ENCODE measurements around the gene PAX5. TPM values are rescaled to one million over a fixed set of nuclear protein-coding genes. Genes with fewer than 3 reads are reported as not detected.

Gene PAX5
- total RNA-seq, 4 donors from 2014 or later = 0.95 to 61.9 (median 3.6) TPM; not detected in 1

DNA sequence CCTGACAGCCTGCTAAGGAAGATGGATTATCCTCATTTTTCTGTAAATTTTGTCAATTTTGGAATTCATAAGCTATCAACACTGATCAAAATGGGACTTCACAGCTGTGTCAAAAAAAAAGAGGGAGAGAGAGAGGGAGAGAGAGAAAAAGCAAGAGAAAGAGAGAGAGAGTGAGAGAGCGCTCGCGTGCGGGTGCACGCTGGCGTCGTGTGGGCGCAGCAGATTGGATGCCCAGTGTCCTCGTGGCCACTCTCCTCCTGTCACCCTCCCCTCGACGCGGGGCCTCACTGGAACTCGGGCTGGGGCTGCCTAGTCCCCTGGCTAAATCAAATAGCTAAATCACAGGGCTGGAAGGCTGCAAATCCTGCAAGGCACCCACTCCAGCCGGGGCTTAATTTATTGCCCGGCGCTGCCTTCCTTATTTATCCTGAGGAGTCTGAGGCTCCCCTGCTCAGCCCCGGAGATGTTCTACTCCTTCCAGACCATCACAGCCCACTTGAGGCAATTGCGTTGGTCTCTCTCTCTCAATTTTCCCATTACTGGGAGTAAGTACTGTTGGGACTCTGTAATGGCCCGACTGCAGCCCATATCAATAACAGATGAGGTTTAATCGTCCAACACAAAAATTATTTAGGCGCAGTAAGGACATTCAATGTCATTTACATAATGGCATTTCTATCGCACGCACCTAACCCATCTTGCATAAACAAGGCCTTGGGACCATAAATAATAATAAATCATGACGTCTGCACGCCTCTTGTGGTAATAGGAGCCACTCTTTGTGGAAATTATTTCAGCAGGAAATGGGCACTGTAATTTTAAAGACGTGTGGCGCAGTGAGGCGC, 94.2 kb downstream of the PAX5 start:
- no peak for TF ChIP-seq POLR2A (IDR thresholded peaks at IDR 0.05)
- TF ChIP-seq, protein P1, sequence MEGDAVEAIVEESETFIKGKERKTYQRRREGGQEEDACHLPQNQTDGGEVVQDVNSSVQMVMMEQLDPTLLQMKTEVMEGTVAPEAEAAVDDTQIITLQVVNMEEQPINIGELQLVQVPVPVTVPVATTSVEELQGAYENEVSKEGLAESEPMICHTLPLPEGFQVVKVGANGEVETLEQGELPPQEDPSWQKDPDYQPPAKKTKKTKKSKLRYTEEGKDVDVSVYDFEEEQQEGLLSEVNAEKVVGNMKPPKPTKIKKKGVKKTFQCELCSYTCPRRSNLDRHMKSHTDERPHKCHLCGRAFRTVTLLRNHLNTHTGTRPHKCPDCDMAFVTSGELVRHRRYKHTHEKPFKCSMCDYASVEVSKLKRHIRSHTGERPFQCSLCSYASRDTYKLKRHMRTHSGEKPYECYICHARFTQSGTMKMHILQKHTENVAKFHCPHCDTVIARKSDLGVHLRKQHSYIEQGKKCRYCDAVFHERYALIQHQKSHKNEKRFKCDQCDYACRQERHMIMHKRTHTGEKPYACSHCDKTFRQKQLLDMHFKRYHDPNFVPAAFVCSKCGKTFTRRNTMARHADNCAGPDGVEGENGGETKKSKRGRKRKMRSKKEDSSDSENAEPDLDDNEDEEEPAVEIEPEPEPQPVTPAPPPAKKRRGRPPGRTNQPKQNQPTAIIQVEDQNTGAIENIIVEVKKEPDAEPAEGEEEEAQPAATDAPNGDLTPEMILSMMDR (IDR thresholded peaks at IDR 0.05) = no peak
- H3K27ac ChIP-seq = no peak overlapping the region
- DNase-seq = no peak
- H3K9me3 ChIP-seq = no peaks in the 10 kb centered on the region
- H3K36me3 ChIP-seq = no peaks in the 10 kb centered on the region
- H3K4me3 ChIP-seq = no peak overlapping the region
- no peaks in the 10 kb centered on the region for H3K27me3 ChIP-seq
- no peaks in the 10 kb centered on the region for H3K4me1 ChIP-seq

DNA sequence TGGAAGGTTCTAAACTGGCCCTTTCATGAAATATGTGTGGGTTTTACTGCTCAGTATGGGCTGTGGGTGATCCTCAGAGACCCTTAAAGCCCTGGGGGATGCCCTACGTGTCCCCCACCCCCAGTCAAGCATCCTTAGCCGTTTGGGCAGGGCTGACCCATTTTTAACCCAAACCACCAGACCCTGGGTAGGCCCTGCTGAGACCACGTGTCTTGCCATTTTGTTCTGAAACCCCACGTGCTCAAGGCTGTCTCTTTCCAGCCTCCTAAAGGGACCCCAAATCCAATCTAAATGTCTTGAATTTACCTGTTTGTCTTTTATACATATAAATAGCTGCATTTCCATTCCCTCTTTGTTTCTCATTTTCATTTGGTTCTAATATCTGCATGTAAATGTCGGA, 94.9 kb downstream of the PAX5 start:
- TF ChIP-seq, protein P1 (IDR thresholded peaks at IDR 0.05) = no peak
- TF ChIP-seq POLR2A (IDR thresholded peaks at IDR 0.05) = no peak
- no peaks in the 10 kb centered on the region for H3K4me1 ChIP-seq

DNA sequence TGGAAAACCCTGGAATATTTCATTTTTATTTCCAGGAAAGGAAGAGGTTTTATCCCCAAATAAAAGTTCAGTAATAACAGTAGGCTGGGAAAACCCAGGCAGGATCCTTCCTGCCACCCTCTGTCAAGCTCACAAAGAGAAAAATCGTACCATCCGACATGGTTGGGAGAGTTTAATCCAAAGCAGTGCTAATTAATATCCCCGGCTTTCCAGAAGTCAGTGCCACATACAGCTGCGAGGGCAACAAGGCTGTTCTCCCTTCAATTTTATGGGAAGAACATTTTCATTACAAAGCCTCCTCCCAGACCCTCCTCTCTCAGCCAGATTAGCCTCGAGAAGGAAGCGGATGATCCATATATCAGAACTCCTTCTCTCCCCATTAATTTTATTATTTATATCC, 95.5 kb downstream of the PAX5 start:
- H3K27ac ChIP-seq = no peak overlapping the region
- H3K4me3 ChIP-seq = no peak overlapping the region

More for the DNA sequence above, 94.9 kb downstream of the PAX5 start:
- Histone ChIP-seq H3K27me3 (no peaks in the 10 kb centered on the region), H3K9me3 (no peaks in the 10 kb centered on the region), H3K36me3 (no peaks in the 10 kb centered on the region), H3K27ac (no peak overlapping the region), H3K4me3 (no peak overlapping the region)
- no peak for DNase-seq

DNA sequence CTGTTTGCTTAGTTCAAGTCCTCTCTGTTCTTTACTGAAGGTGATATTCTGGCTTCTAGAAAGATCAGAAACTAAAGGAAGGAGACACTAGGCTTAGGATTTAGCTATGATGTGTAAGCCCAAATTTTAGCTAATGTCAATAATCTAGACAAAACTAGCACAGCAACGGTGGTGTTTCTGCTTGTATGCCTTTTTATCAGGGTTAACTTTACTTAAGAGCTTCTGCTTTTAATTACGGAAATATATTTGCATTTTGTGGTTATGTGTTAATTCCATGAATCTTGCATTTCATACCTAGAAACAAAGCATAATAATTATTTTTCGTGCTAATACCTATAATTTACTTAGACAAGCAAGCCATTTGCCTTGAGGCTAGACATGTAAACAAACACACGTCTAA, 96.1 kb downstream of the PAX5 start:
- no peaks in the 10 kb centered on the region for H3K4me1 ChIP-seq
- TF ChIP-seq POLR2A (IDR thresholded peaks at IDR 0.05) = no peak
- TF ChIP-seq, protein P1 (IDR thresholded peaks at IDR 0.05) = no peak

More for the DNA sequence above, 95.5 kb downstream of the PAX5 start:
- TF ChIP-seq, protein P1 (IDR thresholded peaks at IDR 0.05) = no peak
- no peak for TF ChIP-seq POLR2A (IDR thresholded peaks at IDR 0.05)
- H3K4me1 ChIP-seq = no peaks in the 10 kb centered on the region
- H3K9me3 ChIP-seq = no peaks in the 10 kb centered on the region
- DNase-seq = no peak
- no peaks in the 10 kb centered on the region for H3K27me3 ChIP-seq
- H3K36me3 ChIP-seq = no peaks in the 10 kb centered on the region

DNA sequence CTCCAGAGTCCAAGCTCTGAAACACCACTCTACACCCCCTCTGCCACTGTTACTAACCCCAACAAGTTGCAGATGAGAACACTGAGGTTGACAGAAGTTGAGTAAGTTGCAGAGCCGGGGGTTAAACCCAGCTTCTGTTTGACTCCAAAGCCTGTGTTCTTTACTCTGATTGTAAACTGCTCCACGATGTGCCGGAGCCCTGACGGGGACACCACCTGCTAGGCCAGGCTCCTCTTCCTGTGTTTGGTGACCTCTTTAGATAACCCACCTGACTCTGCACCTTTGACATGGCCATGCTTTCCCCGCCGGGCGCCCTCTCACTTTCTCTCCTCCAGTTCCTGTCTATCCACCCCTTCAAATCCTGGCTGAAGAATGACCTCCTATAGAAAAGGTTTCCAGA, 96.7 kb downstream of the PAX5 start:
- no peak for TF ChIP-seq POLR2A (IDR thresholded peaks at IDR 0.05)
- TF ChIP-seq, protein P1 (IDR thresholded peaks at IDR 0.05) = no peak
- DNase-seq = no peak
- no peak overlapping the region for H3K4me3 ChIP-seq
- no peaks in the 10 kb centered on the region for H3K36me3 ChIP-seq
- H3K9me3 ChIP-seq = no peaks in the 10 kb centered on the region
- H3K27ac ChIP-seq = no peak overlapping the region
- no peaks in the 10 kb centered on the region for H3K4me1 ChIP-seq
- H3K27me3 ChIP-seq = no peaks in the 10 kb centered on the region

More for the DNA sequence above, 96.1 kb downstream of the PAX5 start:
- no peaks in the 10 kb centered on the region for H3K36me3 ChIP-seq
- no peak overlapping the region for H3K4me3 ChIP-seq
- no peaks in the 10 kb centered on the region for H3K9me3 ChIP-seq
- DNase-seq = no peak
- H3K27me3 ChIP-seq = no peaks in the 10 kb centered on the region
- H3K27ac ChIP-seq = no peak overlapping the region
